RWPE1 (cell line): ENCODE data around the gene ITIH5.

Experiments
- CTCF ChIA-PET: fragments of 350-600 bp; sonication (Branson Sonifier 250); formaldehyde crosslinking; extraction: SDS; loops from one replicate; lab custom pipeline; 2021; lab: Yijun Ruan, JAX
- POLR2A ChIA-PET: fragments of 400-600 bp; formaldehyde crosslinking; extraction: SDS; loops from one replicate; lab custom pipeline; 2020; ENCODE audit warnings: antibody characterized with exemption; ENCODE audit not compliant: low non-redundant PET; lab: Yijun Ruan, JAX
- DNase-seq: peaks from one replicate; pipeline ENCODE4 v3.0.0; 2012; ENCODE audit warnings: low spot score
- H3K27ac ChIP-seq: fragments of 450-650 bp; 2 replicates; pipeline ENCODE4 v1.5.1; 2017
- CTCF ChIP-seq: fragments of 450-650 bp; conservative IDR thresholded peaks from 2 replicates; pipeline ENCODE4 v1.5.1; 2017; ENCODE audit warnings: low read depth, mild to moderate bottlenecking

ITIH5 gene

GRCh38 chr10:7583626-7584025, 83.1 kb downstream of the ITIH5 start:
- no peak for DNase-seq
- CTCF ChIA-PET = interaction anchor here (1.0 kb wide), 1 partner anchor 12 kb away, joined by 4 read pairs; no protein-coding TSS in a partner anchor
- TF ChIP-seq CTCF = no peak
- no peak overlapping the region for H3K27ac ChIP-seq
- POLR2A ChIA-PET = no interaction called here

GRCh38 chr10:7580520-7580919, 86.2 kb downstream of the ITIH5 start:
- TF ChIP-seq CTCF = no peak
- no peak overlapping the region for H3K27ac ChIP-seq
- no peak for DNase-seq
- ChIA-PET CTCF (no interaction called here), POLR2A (no interaction called here)

- no peak for DNase-seq
- no peak for TF ChIP-seq CTCF
- POLR2A ChIA-PET = no interaction called here
- H3K27ac ChIP-seq = no peak overlapping the region
- CTCF ChIA-PET = no interaction called here
Observed at GRCh38 chr10:7579681-7580080, 87.1 kb downstream of the ITIH5 start.

- CTCF ChIA-PET = no interaction called here
- no peak for DNase-seq
- TF ChIP-seq CTCF = no peak
- POLR2A ChIA-PET = no interaction called here
- no peak overlapping the region for H3K27ac ChIP-seq
Observed at GRCh38 chr10:7577579-7577978, 89.2 kb downstream of the ITIH5 start.

- ChIA-PET CTCF (no interaction called here), POLR2A (no interaction called here)
- DNase-seq = no peak
- no peak overlapping the region for H3K27ac ChIP-seq
- TF ChIP-seq CTCF = no peak
Observed at GRCh38 chr10:7577176-7577575, 89.6 kb downstream of the ITIH5 start.

GRCh38 chr10:7576340-7576739, 90.4 kb downstream of the ITIH5 start:
- H3K27ac ChIP-seq = no peak overlapping the region
- no peak for TF ChIP-seq CTCF
- POLR2A ChIA-PET = no interaction called here
- DNase-seq = no peak
- CTCF ChIA-PET = interaction anchor here (0.6 kb wide), 1 partner anchor 11 kb away, joined by 3 read pairs; no protein-coding TSS in a partner anchor
